Gastrocnemius medialis (tissue), 4 donors: Measurements from ENCODE around the gene BACE2.

Experiments used
- POLR2A ChIP-seq, 2 donors: fragments of 450-650 bp; IDR thresholded peaks; one replicate each; pipeline ENCODE4 v1.6.1; 2017; ENCODE audit warnings: antibody characterized with exemption in 2 of 2, mild to moderate bottlenecking in 2 of 2, moderate library complexity in 2 of 2
- TF ChIP-seq, protein P1 (sequence below), 5 experiments: fragments of 450-650 bp in 3 of 5; fragments of 200-600 bp in 2 of 5; sonication (generic) in 2 of 5; IDR thresholded peaks in 4 of 5; conservative IDR thresholded peaks in 1 of 5; 1 replicate in 4 of 5; 2 replicates in 1 of 5; pipeline ENCODE4 v1.5.1; 2016 to 2019; ENCODE audit warnings: antibody characterized with exemption in 5 of 5, mild to moderate bottlenecking in 3 of 5, moderate library complexity in 3 of 5

- TF ChIP-seq, protein P1, sequence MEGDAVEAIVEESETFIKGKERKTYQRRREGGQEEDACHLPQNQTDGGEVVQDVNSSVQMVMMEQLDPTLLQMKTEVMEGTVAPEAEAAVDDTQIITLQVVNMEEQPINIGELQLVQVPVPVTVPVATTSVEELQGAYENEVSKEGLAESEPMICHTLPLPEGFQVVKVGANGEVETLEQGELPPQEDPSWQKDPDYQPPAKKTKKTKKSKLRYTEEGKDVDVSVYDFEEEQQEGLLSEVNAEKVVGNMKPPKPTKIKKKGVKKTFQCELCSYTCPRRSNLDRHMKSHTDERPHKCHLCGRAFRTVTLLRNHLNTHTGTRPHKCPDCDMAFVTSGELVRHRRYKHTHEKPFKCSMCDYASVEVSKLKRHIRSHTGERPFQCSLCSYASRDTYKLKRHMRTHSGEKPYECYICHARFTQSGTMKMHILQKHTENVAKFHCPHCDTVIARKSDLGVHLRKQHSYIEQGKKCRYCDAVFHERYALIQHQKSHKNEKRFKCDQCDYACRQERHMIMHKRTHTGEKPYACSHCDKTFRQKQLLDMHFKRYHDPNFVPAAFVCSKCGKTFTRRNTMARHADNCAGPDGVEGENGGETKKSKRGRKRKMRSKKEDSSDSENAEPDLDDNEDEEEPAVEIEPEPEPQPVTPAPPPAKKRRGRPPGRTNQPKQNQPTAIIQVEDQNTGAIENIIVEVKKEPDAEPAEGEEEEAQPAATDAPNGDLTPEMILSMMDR (IDR thresholded peaks at IDR 0.05 in 4 of 5, conservative IDR thresholded peaks at IDR 0.05 in 1 of 5), result no peak
- no peak for TF ChIP-seq POLR2A (IDR thresholded peaks at IDR 0.05)
Measured at GRCh38 chr21:41228492-41228891, 60.5 kb downstream of the BACE2 start.
